Neural progenitor cell (in vitro differentiated cells): ENCODE measurements around the gene AEBP2.

ENCODE experiments used
- EZH2 ChIP-seq: fragments of 200-600 bp; sonication (generic); IDR thresholded peaks from 2 replicates; pipeline ENCODE4 v1.6.1; 2017; ENCODE audit warnings: antibody characterized with exemption, mild to moderate bottlenecking, moderate library complexity
- TF ChIP-seq, protein P1 (sequence below): fragments of 200-600 bp; sonication (generic); IDR thresholded peaks from 2 replicates; pipeline ENCODE4 v1.5.1; 2017; ENCODE audit warnings: antibody characterized with exemption, mild to moderate bottlenecking

GRCh38 chr12:19550626-19551025, 111.3 kb downstream of the AEBP2 start:
- no peak for TF ChIP-seq EZH2
- TF ChIP-seq, protein P1, sequence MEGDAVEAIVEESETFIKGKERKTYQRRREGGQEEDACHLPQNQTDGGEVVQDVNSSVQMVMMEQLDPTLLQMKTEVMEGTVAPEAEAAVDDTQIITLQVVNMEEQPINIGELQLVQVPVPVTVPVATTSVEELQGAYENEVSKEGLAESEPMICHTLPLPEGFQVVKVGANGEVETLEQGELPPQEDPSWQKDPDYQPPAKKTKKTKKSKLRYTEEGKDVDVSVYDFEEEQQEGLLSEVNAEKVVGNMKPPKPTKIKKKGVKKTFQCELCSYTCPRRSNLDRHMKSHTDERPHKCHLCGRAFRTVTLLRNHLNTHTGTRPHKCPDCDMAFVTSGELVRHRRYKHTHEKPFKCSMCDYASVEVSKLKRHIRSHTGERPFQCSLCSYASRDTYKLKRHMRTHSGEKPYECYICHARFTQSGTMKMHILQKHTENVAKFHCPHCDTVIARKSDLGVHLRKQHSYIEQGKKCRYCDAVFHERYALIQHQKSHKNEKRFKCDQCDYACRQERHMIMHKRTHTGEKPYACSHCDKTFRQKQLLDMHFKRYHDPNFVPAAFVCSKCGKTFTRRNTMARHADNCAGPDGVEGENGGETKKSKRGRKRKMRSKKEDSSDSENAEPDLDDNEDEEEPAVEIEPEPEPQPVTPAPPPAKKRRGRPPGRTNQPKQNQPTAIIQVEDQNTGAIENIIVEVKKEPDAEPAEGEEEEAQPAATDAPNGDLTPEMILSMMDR, result no peak
